ENCODE results near the gene KRTAP16-1. TPM values are rescaled to one million over a fixed set of nuclear protein-coding genes. Genes with fewer than 3 reads are reported as not detected.

Gene KRTAP16-1
- total and polyA plus RNA-seq, 10 of the 15 experiments (the other 5 are each of a cell fraction or from before 2014, with no cell fraction given), result 0.23 TPM; not detected in 9

DNA sequence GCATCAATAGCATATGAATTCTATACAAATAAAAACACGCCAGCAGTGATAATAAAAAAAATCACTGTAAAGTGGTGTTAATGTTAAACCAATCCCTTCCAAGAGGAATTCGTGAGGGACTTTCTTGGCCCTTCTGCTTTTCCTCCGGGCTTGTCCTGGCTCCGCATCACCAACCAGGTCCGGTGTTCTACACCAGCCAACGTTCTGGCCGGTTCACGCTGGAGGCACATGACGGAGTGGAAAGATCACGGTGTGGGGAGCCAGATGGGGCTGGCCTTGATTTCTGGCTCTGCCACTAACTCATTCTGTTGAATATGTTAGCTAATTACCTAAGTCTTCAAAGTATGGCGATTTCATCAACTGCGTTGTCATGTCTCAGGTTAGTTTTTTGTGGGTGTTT, 5.0 kb downstream of the KRTAP16-1 start (continued):
- TF ChIP-seq, protein P1, sequence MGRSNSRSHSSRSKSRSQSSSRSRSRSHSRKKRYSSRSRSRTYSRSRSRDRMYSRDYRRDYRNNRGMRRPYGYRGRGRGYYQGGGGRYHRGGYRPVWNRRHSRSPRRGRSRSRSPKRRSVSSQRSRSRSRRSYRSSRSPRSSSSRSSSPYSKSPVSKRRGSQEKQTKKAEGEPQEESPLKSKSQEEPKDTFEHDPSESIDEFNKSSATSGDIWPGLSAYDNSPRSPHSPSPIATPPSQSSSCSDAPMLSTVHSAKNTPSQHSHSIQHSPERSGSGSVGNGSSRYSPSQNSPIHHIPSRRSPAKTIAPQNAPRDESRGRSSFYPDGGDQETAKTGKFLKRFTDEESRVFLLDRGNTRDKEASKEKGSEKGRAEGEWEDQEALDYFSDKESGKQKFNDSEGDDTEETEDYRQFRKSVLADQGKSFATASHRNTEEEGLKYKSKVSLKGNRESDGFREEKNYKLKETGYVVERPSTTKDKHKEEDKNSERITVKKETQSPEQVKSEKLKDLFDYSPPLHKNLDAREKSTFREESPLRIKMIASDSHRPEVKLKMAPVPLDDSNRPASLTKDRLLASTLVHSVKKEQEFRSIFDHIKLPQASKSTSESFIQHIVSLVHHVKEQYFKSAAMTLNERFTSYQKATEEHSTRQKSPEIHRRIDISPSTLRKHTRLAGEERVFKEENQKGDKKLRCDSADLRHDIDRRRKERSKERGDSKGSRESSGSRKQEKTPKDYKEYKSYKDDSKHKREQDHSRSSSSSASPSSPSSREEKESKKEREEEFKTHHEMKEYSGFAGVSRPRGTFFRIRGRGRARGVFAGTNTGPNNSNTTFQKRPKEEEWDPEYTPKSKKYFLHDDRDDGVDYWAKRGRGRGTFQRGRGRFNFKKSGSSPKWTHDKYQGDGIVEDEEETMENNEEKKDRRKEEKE (IDR thresholded peaks at IDR 0.05), result no peak
- TF ChIP-seq LARP7 (IDR thresholded peaks at IDR 0.05) (no peak), STAT3 (IDR thresholded peaks at IDR 0.05; ENCODE audit: low read depth, low read length) (no peak), HCFC1 (IDR thresholded peaks at IDR 0.05; ENCODE audit: low read length) (no peak), CBX3 (IDR thresholded peaks at IDR 0.05; ENCODE audit: borderline replicate concordance, low read depth) (no peak), GABPA (IDR thresholded peaks at IDR 0.05; ENCODE audit: low read depth) (no peak), RAD51 (IDR thresholded peaks at IDR 0.05) (no peak)
- TF ChIP-seq, protein P2, sequence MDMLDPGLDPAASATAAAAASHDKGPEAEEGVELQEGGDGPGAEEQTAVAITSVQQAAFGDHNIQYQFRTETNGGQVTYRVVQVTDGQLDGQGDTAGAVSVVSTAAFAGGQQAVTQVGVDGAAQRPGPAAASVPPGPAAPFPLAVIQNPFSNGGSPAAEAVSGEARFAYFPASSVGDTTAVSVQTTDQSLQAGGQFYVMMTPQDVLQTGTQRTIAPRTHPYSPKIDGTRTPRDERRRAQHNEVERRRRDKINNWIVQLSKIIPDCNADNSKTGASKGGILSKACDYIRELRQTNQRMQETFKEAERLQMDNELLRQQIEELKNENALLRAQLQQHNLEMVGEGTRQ (IDR thresholded peaks at IDR 0.05; ENCODE audit: borderline replicate concordance, low read depth, low read length), result no peak

DNA sequence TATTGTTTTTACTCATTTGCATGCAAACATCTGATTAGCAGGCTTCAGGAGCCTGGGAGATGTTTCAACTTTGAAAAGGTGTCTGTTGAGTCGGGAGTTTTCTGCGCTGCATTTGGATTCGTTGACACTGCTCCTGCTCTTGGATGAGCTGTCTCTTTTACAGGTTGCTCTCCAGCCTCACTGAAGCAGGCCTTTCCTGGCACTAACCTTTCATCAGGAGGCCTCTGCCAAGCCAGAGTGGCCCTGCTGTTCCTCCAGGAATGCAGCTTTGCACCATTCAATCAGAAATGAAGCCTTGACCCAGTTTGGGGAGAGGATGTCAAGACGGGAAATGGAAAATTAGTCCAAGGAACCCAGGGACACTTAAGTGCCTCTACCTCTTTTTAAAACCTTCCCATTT, 6.1 kb downstream of the KRTAP16-1 start:
- Histone ChIP-seq H3K79me2 (ENCODE audit: control insufficient read depth, insufficient read depth, low read length) (no peaks in the 10 kb centered on the region), H3K9me3 (replicated peaks; ENCODE audit: control insufficient read depth, insufficient read depth, low read length) (no peaks in the 10 kb centered on the region; the same call in 2 of the 3 replicates), H2AFZ (ENCODE audit: control insufficient read depth, low read depth, low read length) (no peak overlapping the region), H4K20me1 (ENCODE audit: control insufficient read depth, insufficient read depth) (no peaks in the 10 kb centered on the region), H3K27me3 (replicated peaks in 1 of 2; ENCODE audit: control insufficient read depth in 2 of 2, insufficient read depth in 2 of 2, low read length in 1 of 2) (peaks cover 0 to 4% of the 10 kb centered on the region in 2 experiments; a peak in 1 of 4 replicates), H3K4me2 (ENCODE audit: control insufficient read depth, insufficient read depth) (no peak overlapping the region), H3K4me1 (ENCODE audit: control insufficient read depth, insufficient read depth, low read length) (no peaks in the 10 kb centered on the region), H3K4me3 (no peak overlapping the region), H3K9ac (ENCODE audit: control insufficient read depth, insufficient read depth, low read length) (no peak overlapping the region), H3K27ac (ENCODE audit: control insufficient read depth, insufficient read depth) (no peak overlapping the region), H3K36me3 (ENCODE audit: control insufficient read depth in 2 of 2, insufficient read depth in 2 of 2, low read length in 1 of 2) (no peaks in the 10 kb centered on the region)
- no peak for FAIRE-seq
- no peak for DNase-seq (ENCODE audit: low read depth, low spot score)
- POLR2A ChIA-PET, result no interaction called here
- no TSS peak for BruUV-seq (replicated peaks)
- intact Hi-C loops (cut with micrococcal nuclease; ENCODE audit: unreplicated experiment), result no loop called here
- RAD21 ChIA-PET (ENCODE audit: unreplicated experiment), result no interaction called here
- CTCF ChIA-PET, result no interaction called here
- ATAC-seq, result no peak
- SMC1A ChIA-PET (ENCODE audit: uncharacterized antibody, unreplicated experiment), result no interaction called here
- in situ Hi-C loops (cut with MboI), result no loop called here
- 33% methylated on average over 4 of the region's 4 CpGs for WGBS (ENCODE audit: insufficient coverage, insufficient replicate concordance, low lambda C conversion rate, missing lambda C conversion rate)
- TF ChIP-seq, protein P3, sequence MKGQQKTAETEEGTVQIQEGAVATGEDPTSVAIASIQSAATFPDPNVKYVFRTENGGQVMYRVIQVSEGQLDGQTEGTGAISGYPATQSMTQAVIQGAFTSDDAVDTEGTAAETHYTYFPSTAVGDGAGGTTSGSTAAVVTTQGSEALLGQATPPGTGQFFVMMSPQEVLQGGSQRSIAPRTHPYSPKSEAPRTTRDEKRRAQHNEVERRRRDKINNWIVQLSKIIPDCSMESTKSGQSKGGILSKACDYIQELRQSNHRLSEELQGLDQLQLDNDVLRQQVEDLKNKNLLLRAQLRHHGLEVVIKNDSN (IDR thresholded peaks at IDR 0.05; ENCODE audit: borderline replicate concordance, extremely low read length, insufficient read depth, low read depth, low read length), result no peak
- TF ChIP-seq, protein P4, sequence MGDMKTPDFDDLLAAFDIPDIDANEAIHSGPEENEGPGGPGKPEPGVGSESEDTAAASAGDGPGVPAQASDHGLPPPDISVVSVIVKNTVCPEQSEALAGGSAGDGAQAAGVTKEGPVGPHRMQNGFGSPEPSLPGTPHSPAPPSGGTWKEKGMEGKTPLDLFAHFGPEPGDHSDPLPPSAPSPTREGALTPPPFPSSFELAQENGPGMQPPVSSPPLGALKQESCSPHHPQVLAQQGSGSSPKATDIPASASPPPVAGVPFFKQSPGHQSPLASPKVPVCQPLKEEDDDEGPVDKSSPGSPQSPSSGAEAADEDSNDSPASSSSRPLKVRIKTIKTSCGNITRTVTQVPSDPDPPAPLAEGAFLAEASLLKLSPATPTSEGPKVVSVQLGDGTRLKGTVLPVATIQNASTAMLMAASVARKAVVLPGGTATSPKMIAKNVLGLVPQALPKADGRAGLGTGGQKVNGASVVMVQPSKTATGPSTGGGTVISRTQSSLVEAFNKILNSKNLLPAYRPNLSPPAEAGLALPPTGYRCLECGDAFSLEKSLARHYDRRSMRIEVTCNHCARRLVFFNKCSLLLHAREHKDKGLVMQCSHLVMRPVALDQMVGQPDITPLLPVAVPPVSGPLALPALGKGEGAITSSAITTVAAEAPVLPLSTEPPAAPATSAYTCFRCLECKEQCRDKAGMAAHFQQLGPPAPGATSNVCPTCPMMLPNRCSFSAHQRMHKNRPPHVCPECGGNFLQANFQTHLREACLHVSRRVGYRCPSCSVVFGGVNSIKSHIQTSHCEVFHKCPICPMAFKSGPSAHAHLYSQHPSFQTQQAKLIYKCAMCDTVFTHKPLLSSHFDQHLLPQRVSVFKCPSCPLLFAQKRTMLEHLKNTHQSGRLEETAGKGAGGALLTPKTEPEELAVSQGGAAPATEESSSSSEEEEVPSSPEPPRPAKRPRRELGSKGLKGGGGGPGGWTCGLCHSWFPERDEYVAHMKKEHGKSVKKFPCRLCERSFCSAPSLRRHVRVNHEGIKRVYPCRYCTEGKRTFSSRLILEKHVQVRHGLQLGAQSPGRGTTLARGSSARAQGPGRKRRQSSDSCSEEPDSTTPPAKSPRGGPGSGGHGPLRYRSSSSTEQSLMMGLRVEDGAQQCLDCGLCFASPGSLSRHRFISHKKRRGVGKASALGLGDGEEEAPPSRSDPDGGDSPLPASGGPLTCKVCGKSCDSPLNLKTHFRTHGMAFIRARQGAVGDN (IDR thresholded peaks at IDR 0.05), result no peak
- TF ChIP-seq, protein P5, sequence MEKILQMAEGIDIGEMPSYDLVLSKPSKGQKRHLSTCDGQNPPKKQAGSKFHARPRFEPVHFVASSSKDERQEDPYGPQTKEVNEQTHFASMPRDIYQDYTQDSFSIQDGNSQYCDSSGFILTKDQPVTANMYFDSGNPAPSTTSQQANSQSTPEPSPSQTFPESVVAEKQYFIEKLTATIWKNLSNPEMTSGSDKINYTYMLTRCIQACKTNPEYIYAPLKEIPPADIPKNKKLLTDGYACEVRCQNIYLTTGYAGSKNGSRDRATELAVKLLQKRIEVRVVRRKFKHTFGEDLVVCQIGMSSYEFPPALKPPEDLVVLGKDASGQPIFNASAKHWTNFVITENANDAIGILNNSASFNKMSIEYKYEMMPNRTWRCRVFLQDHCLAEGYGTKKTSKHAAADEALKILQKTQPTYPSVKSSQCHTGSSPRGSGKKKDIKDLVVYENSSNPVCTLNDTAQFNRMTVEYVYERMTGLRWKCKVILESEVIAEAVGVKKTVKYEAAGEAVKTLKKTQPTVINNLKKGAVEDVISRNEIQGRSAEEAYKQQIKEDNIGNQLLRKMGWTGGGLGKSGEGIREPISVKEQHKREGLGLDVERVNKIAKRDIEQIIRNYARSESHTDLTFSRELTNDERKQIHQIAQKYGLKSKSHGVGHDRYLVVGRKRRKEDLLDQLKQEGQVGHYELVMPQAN (conservative IDR thresholded peaks at IDR 0.05), result no peak
- no peak for TF ChIP-seq YY1 (IDR thresholded peaks at IDR 0.05; ENCODE audit: low read depth, low read length)
